Fibroblast of lung (primary cell): Measurements from ENCODE around the gene OPTC. TPM values are rescaled to one million over a fixed set of nuclear protein-coding genes. Genes with fewer than 3 reads are reported as not detected.

Source experiments
- DNase-seq, 2 donors: peaks; one replicate each; pipeline versions ENCODE4 v3.0.0 to v3.0.0-alpha.2; 2010; ENCODE audit warnings: low read depth in 2 of 2
- H2AFZ ChIP-seq: 2 replicates; pipeline ENCODE4 v1.5.1; 2012; ENCODE audit warnings: low read length, control low read depth, inconsistent platforms
- H3K27ac ChIP-seq: 2 replicates; pipeline ENCODE4 v1.5.1; 2011; ENCODE audit warnings: low read length, control low read depth; ENCODE audit not compliant: insufficient read depth
- H3K27me3 ChIP-seq: 2 replicates; pipeline ENCODE4 v1.5.1; 2011; ENCODE audit warnings: mild to moderate bottlenecking, low read length; ENCODE audit not compliant: control insufficient read depth, insufficient read depth
- H3K36me3 ChIP-seq: 2 replicates; pipeline ENCODE4 v1.5.1; 2011; ENCODE audit warnings: low read length; ENCODE audit not compliant: control insufficient read depth, insufficient read depth
- H3K4me1 ChIP-seq: 2 replicates; pipeline ENCODE4 v1.5.1; 2011; ENCODE audit warnings: low read length; ENCODE audit not compliant: control insufficient read depth, insufficient read depth; ENCODE audit errors: extremely low read depth
- H3K4me2 ChIP-seq: 2 replicates; pipeline ENCODE4 v1.5.1; 2011; ENCODE audit warnings: low read length, control low read depth; ENCODE audit not compliant: insufficient read depth; ENCODE audit errors: extremely low read depth
- H3K4me3 ChIP-seq, 4 experiments: fragments of 200-600 bp in 1 of 4; sonication (generic) in 1 of 4; replicated peaks in 1 of 4; 2 replicates each; pipeline ENCODE4 v1.5.1; 2011 to 2016; ENCODE audit warnings: low read length in 4 of 4, low read depth in 3 of 4, mild to moderate bottlenecking in 3 of 4, control low read depth in 2 of 4, inconsistent platforms in 1 of 4, mixed read lengths in 1 of 4; ENCODE audit not compliant: insufficient read depth in 1 of 4; ENCODE audit errors: control extremely low read depth in 1 of 4
- H3K79me2 ChIP-seq: 2 replicates; pipeline ENCODE4 v1.5.1; 2012; ENCODE audit warnings: mild to moderate bottlenecking, low read length, inconsistent platforms; ENCODE audit not compliant: control insufficient read depth, insufficient read depth
- H3K9ac ChIP-seq: 2 replicates; pipeline ENCODE4 v1.5.1; 2011; ENCODE audit warnings: mild to moderate bottlenecking, low read length, control low read depth; ENCODE audit not compliant: insufficient read depth
- H3K9me3 ChIP-seq: 2 replicates; pipeline ENCODE4 v1.5.1; 2012; ENCODE audit warnings: low read depth, low read length; ENCODE audit not compliant: control insufficient read depth, insufficient read depth
- H4K20me1 ChIP-seq: 2 replicates; pipeline ENCODE4 v1.5.1; 2011; ENCODE audit warnings: low read length; ENCODE audit not compliant: control insufficient read depth, insufficient read depth; ENCODE audit errors: extremely low read depth
- CTCF ChIP-seq, 2 donors: IDR thresholded peaks in 1 of 2; conservative IDR thresholded peaks in 1 of 2; 1 replicate in 1 of 2; 2 replicates in 1 of 2; pipeline ENCODE4 v1.5.1; 2011 to 2012; ENCODE audit warnings: low read length in 2 of 2, control low read depth in 1 of 2, inconsistent platforms in 1 of 2, low read depth in 1 of 2, mild to moderate bottlenecking in 1 of 2
- EZH2 ChIP-seq: IDR thresholded peaks from 2 replicates; pipeline ENCODE4 v1.5.1; 2012; ENCODE audit warnings: low read length, control low read depth, mild to moderate bottlenecking; ENCODE audit errors: missing control alignments
- polyA plus RNA-seq, 2 donors: library from polyadenylated mRNA; depleted of rRNA in 1 of 2; stranded (reverse) in 1 of 2; unstranded in 1 of 2; fragments of >200 nt; gene quantifications; 2 replicates each; pipeline ENCODE4 v1.2.1, GENCODE V29; 2011 to 2012; ENCODE audit warnings: missing spikeins in 1 of 2
- total RNA-seq: library from RNA; depleted of rRNA; stranded (reverse); fragments of >200 nt; gene quantifications from 2 replicates; pipeline ENCODE4 v1.2.1, GENCODE V29; 2014

OPTC gene
- total and polyA plus RNA-seq, 2 donors (not counting 1 experiment from before 2014, with no cell fraction given) = not detected

- H3K36me3 ChIP-seq = no peaks in the 10 kb centered on the region
- TF ChIP-seq CTCF (conservative IDR thresholded peaks at IDR 0.05 in 1 of 2, IDR thresholded peaks at IDR 0.05 in 1 of 2; ENCODE audit: low read depth in 1 of 2, low read length in 2 of 2) (no peak), EZH2 (no peak)
- H3K9ac ChIP-seq = no peak overlapping the region
- DNase-seq = no peak
- H3K4me1 ChIP-seq = peaks cover 2% of the 10 kb centered on the region
- no peak overlapping the region for H2AFZ ChIP-seq
- H3K79me2 ChIP-seq = no peaks in the 10 kb centered on the region
- no peaks in the 10 kb centered on the region for H3K9me3 ChIP-seq
- no peaks in the 10 kb centered on the region for H4K20me1 ChIP-seq
- H3K4me3 ChIP-seq = no peak overlapping the region
- H3K27me3 ChIP-seq = no peaks in the 10 kb centered on the region
- no peak overlapping the region for H3K27ac ChIP-seq
- H3K4me2 ChIP-seq = no peak overlapping the region
Measured at GRCh38 chr1:203547771-203548421, 53.9 kb downstream of the OPTC start.

- H3K79me2 ChIP-seq = no peaks in the 10 kb centered on the region
- H3K36me3 ChIP-seq = no peaks in the 10 kb centered on the region
- no peaks in the 10 kb centered on the region for H4K20me1 ChIP-seq
- TF ChIP-seq CTCF (conservative IDR thresholded peaks at IDR 0.05 in 1 of 2, IDR thresholded peaks at IDR 0.05 in 1 of 2; ENCODE audit: low read depth in 1 of 2, low read length in 2 of 2) (no peak), EZH2 (no peak)
- no peaks in the 10 kb centered on the region for H3K27me3 ChIP-seq
- H2AFZ ChIP-seq = no peak overlapping the region
- H3K27ac ChIP-seq = no peak overlapping the region
- no peak overlapping the region for H3K9ac ChIP-seq
- H3K4me2 ChIP-seq = no peak overlapping the region
- DNase-seq = no peak
- peaks cover 2% of the 10 kb centered on the region for H3K4me1 ChIP-seq
- H3K9me3 ChIP-seq = no peaks in the 10 kb centered on the region
- H3K4me3 ChIP-seq = no peak overlapping the region
Measured at GRCh38 chr1:203548892-203549291, 54.9 kb downstream of the OPTC start.

GRCh38 chr1:203549309-203549708 lies 55.4 kb downstream of the OPTC start:
- Histone ChIP-seq H2AFZ (no peak overlapping the region), H3K9me3 (no peaks in the 10 kb centered on the region), H3K4me2 (no peak overlapping the region), H3K9ac (no peak overlapping the region), H4K20me1 (no peaks in the 10 kb centered on the region), H3K4me3 (no peak overlapping the region), H3K79me2 (peaks cover under 1% of the 10 kb centered on the region), H3K36me3 (no peaks in the 10 kb centered on the region), H3K4me1 (peaks cover 3% of the 10 kb centered on the region), H3K27me3 (no peaks in the 10 kb centered on the region), H3K27ac (no peak overlapping the region)
- no peak for TF ChIP-seq EZH2
- TF ChIP-seq CTCF (conservative IDR thresholded peaks at IDR 0.05 in 1 of 2, IDR thresholded peaks at IDR 0.05 in 1 of 2; ENCODE audit: low read depth in 1 of 2, low read length in 2 of 2) = no peak
- no peak for DNase-seq
